Keratinocyte (primary cell): ENCODE measurements around the gene BTN2A1. TPM values are rescaled to one million over a fixed set of nuclear protein-coding genes. Genes with fewer than 3 reads are reported as not detected.

Experiments
- DNase-seq: peaks from one replicate; pipeline ENCODE4 v3.0.0-alpha.2; 2011; ENCODE audit warnings: low read depth, missing footprints, low spot score
- FAIRE-seq: peaks from 2 replicates; lab custom pipeline; 2011; peaks lifted over from hg19 to GRCh38; lab: Jason Lieb, UNC
- H2AFZ ChIP-seq: 2 replicates; pipeline ENCODE4 v1.6.0; 2012; ENCODE audit warnings: low read length, control low read depth, inconsistent platforms; ENCODE audit not compliant: control insufficient read depth
- H3K27ac ChIP-seq: 2 replicates; pipeline ENCODE4 v1.5.1; 2011; ENCODE audit warnings: low read length; ENCODE audit not compliant: control insufficient read depth, insufficient read depth
- H3K27me3 ChIP-seq: 3 replicates; pipeline ENCODE4 v1.6.0; 2011; ENCODE audit warnings: low read length; ENCODE audit not compliant: control insufficient read depth, insufficient read depth; ENCODE audit errors: extremely low read depth
- H3K36me3 ChIP-seq, 2 experiments: 2 replicates in 1 of 2; 3 replicates in 1 of 2; pipeline ENCODE4 v1.5.1; 2011; ENCODE audit warnings: low read length in 2 of 2, mild to moderate bottlenecking in 1 of 2; ENCODE audit not compliant: control insufficient read depth in 2 of 2, insufficient read depth in 2 of 2; ENCODE audit errors: extremely low read depth in 1 of 2
- H3K4me1 ChIP-seq: 3 replicates; pipeline ENCODE4 v1.5.1; 2011; ENCODE audit warnings: low read length; ENCODE audit not compliant: control insufficient read depth, insufficient read depth; ENCODE audit errors: extremely low read depth
- H3K4me2 ChIP-seq: 3 replicates; pipeline ENCODE4 v1.6.0; 2011; ENCODE audit warnings: low read depth, low read length; ENCODE audit not compliant: control insufficient read depth, insufficient read depth; ENCODE audit errors: extremely low read depth
- H3K4me3 ChIP-seq, 3 experiments: fragments of 200-600 bp in 1 of 3; sonication (generic) in 1 of 3; 2 replicates in 2 of 3; 3 replicates in 1 of 3; pipeline ENCODE4 v1.5.1; 2011 to 2016; ENCODE audit warnings: low read length in 3 of 3, mild to moderate bottlenecking in 3 of 3, control low read depth in 2 of 3, inconsistent platforms in 1 of 3, low read depth in 1 of 3, mixed read lengths in 1 of 3, mixed run types in 1 of 3, moderate library complexity in 1 of 3; ENCODE audit not compliant: control insufficient read depth in 2 of 3, insufficient read depth in 2 of 3; ENCODE audit errors: extremely low read depth in 1 of 3
- H3K79me2 ChIP-seq: 2 replicates; pipeline ENCODE4 v1.6.0; 2012; ENCODE audit warnings: low read length; ENCODE audit not compliant: control insufficient read depth, insufficient read depth
- H3K9ac ChIP-seq: 3 replicates; pipeline ENCODE4 v1.6.0; 2011; ENCODE audit warnings: low read length; ENCODE audit not compliant: control insufficient read depth, insufficient read depth; ENCODE audit errors: extremely low read depth
- H3K9me1 ChIP-seq: 3 replicates; pipeline ENCODE4 v1.6.0; 2011; ENCODE audit warnings: low read length; ENCODE audit not compliant: control insufficient read depth, insufficient read depth; ENCODE audit errors: extremely low read depth
- H3K9me3 ChIP-seq: 2 replicates; pipeline ENCODE4 v1.5.1; 2012; ENCODE audit warnings: low read depth, low read length; ENCODE audit not compliant: control insufficient read depth
- H4K20me1 ChIP-seq: 3 replicates; pipeline ENCODE4 v1.6.0; 2011; ENCODE audit warnings: low read length; ENCODE audit not compliant: control insufficient read depth, insufficient read depth; ENCODE audit errors: extremely low read depth
- CTCF ChIP-seq, 3 experiments: IDR thresholded peaks in 1 of 3; conservative IDR thresholded peaks in 1 of 3; optimal IDR thresholded peaks in 1 of 3; 2 replicates in 2 of 3; 3 replicates in 1 of 3; pipeline versions ENCODE3 to v1.5.1; 2011; ENCODE audit warnings: low read length in 3 of 3, mild to moderate bottlenecking in 3 of 3, moderate library complexity in 2 of 3, control low read depth in 1 of 3, inconsistent platforms in 1 of 3; ENCODE audit not compliant: insufficient read depth in 2 of 3; ENCODE audit errors: extremely low read depth in 1 of 3
- EZH2 ChIP-seq: IDR thresholded peaks from one replicate; pipeline ENCODE4 v1.6.1; 2012; ENCODE audit warnings: inconsistent platforms, mild to moderate bottlenecking, low read length, moderate library complexity
- dilution Hi-C: fragments of 300-500 bp; cut with MboI; formaldehyde crosslinking; loops from one replicate; pipeline ENCODE4 v1.7.0; 2020; ENCODE audit warnings: low sequenced_read_pairs; ENCODE audit not compliant: extremely low pct_ligation_motif_present
- polyA plus RNA-seq, 5 experiments: library from polyadenylated mRNA; depleted of rRNA in 3 of 5; stranded (reverse) in 3 of 5; stranded (forward) in 1 of 5; unstranded in 1 of 5; fragments of >200 nt; gene quantifications; 1 replicate in 1 of 5; 2 replicates in 3 of 5; 3 replicates in 1 of 5; pipeline versions ENCODE4 v1.2.1 to v1.2.3, GENCODE V29; 2011 to 2012; ENCODE audit warnings: missing spikeins in 2 of 5, low read depth in 1 of 5, low replicate concordance in 1 of 5

Gene BTN2A1
- polyA plus RNA-seq, 1 donor (not counting 4 experiments of a cell fraction or from before 2014, with no cell fraction given), result 13.9 TPM

- H2AFZ ChIP-seq, result no peak overlapping the region
- H3K9ac ChIP-seq, result no peak overlapping the region
- no peaks in the 10 kb centered on the region for H3K4me1 ChIP-seq
- H3K27ac ChIP-seq, result no peak overlapping the region
- H3K9me3 ChIP-seq, result no peaks in the 10 kb centered on the region
- no peaks in the 10 kb centered on the region for H3K79me2 ChIP-seq
- no peak for DNase-seq
- dilution Hi-C loops, result no loop called here
- TF ChIP-seq CTCF (optimal IDR thresholded peaks at IDR 0.05 in 1 of 3, IDR thresholded peaks at IDR 0.05 in 1 of 3, conservative IDR thresholded peaks at IDR 0.05 in 1 of 3; ENCODE audit: extremely low read depth in 1 of 3, insufficient read depth in 2 of 3, low read length in 3 of 3) (no peak), EZH2 (no peak)
- H3K4me3 ChIP-seq, result no peak overlapping the region
- no peaks in the 10 kb centered on the region for H3K9me1 ChIP-seq
- no peak overlapping the region for H3K4me2 ChIP-seq
- H4K20me1 ChIP-seq, result no peaks in the 10 kb centered on the region
- H3K27me3 ChIP-seq, result no peaks in the 10 kb centered on the region
- FAIRE-seq, result no peak
- H3K36me3 ChIP-seq, result peaks cover 0 to under 1% of the 10 kb centered on the region in 2 experiments
These were observed 7.5 kb upstream of the BTN2A1 start for GRCh38 chr6:26450240-26450639.

DNA sequence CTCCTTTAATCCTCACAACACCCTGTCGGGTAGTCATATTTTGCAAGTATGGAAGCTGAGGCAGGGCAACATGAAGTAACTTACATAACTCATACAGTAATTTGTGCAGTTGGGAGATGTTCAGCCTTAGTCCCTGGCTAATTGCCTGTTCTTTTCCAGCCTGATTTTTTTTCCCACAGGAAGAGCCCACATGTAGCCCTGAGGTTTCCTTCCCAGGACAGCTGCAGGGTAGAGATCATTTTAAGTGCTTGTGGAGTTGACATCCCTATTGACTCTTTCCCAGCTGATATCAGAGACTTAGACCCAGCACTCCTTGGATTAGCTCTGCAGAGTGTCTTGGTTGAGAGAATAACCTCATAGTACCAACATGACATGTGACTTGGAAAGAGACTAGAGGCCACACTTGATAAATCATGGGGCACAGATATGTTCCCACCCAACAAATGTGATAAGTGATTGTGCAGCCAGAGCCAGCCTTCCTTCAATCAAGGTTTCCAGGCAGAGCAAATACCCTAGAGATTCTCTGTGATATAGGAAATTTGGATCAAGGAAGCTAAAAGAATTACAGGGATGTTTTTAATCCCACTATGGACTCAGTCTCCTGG, 5.0 kb upstream of the BTN2A1 start:
- no peaks in the 10 kb centered on the region for H3K79me2 ChIP-seq
- H3K9me1 ChIP-seq, result no peaks in the 10 kb centered on the region
- H3K36me3 ChIP-seq, result no peaks in the 10 kb centered on the region
- peaks cover 11% of the 10 kb centered on the region for H3K4me1 ChIP-seq
- dilution Hi-C loops, result no loop called here
- no peak overlapping the region for H3K4me3 ChIP-seq
- no peaks in the 10 kb centered on the region for H3K9me3 ChIP-seq
- DNase-seq, result no peak
- TF ChIP-seq CTCF (optimal IDR thresholded peaks at IDR 0.05 in 1 of 3, IDR thresholded peaks at IDR 0.05 in 1 of 3, conservative IDR thresholded peaks at IDR 0.05 in 1 of 3; ENCODE audit: extremely low read depth in 1 of 3, insufficient read depth in 2 of 3, low read length in 3 of 3), result no peak
- TF ChIP-seq EZH2, result no peak
- FAIRE-seq, result no peak
- no peak overlapping the region for H3K4me2 ChIP-seq
- H3K9ac ChIP-seq, result no peak overlapping the region
- H2AFZ ChIP-seq, result no peak overlapping the region
- no peaks in the 10 kb centered on the region for H4K20me1 ChIP-seq
- H3K27ac ChIP-seq, result no peak overlapping the region
- H3K27me3 ChIP-seq, result no peaks in the 10 kb centered on the region
